ENCODE results near the gene GSTM3.
"Not testable (repeated sequence)": the region's sequence is repeated elsewhere in the genome, so short reads cannot be mapped to it uniquely, and the experiment has no call there.

DNA sequence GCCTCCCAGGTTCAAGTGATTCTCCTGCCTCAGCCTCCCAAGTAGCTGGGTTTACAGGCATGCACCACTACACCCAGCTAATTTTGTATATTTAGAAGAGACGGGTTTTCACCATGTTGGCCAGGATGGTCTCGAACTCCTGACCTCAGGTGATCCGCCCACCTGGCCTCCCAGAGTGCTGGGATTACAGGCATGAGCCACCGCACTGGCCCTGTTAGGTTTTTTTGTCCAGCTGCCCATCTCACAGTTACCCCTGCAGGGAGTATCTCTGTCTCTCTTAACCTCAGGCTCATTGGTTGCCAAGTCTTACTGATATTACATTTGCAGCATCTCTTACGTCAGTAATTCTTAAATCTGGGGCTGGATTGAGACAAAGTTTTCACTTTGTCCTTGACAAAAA lies 15.5 kb upstream of the GSTM3 start:
- TF ChIP-seq, protein P1, sequence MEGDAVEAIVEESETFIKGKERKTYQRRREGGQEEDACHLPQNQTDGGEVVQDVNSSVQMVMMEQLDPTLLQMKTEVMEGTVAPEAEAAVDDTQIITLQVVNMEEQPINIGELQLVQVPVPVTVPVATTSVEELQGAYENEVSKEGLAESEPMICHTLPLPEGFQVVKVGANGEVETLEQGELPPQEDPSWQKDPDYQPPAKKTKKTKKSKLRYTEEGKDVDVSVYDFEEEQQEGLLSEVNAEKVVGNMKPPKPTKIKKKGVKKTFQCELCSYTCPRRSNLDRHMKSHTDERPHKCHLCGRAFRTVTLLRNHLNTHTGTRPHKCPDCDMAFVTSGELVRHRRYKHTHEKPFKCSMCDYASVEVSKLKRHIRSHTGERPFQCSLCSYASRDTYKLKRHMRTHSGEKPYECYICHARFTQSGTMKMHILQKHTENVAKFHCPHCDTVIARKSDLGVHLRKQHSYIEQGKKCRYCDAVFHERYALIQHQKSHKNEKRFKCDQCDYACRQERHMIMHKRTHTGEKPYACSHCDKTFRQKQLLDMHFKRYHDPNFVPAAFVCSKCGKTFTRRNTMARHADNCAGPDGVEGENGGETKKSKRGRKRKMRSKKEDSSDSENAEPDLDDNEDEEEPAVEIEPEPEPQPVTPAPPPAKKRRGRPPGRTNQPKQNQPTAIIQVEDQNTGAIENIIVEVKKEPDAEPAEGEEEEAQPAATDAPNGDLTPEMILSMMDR (conservative IDR thresholded peaks at IDR 0.05) = not testable (repeated sequence)
- TF ChIP-seq EZH2 (IDR thresholded peaks at IDR 0.05; ENCODE audit: low read depth) = not testable (repeated sequence)

Data from PC-9 (cell line).